Breast epithelium (tissue), 3 donors: ENCODE data around the gene DYSF.

Source experiments
- POLR2A ChIP-seq: fragments of 450-650 bp; IDR thresholded peaks from one replicate; pipeline ENCODE4 v1.6.1; 2016; ENCODE audit warnings: antibody characterized with exemption, mild to moderate bottlenecking, moderate library complexity
- TF ChIP-seq, protein P1 (sequence below), 3 donors: fragments of 450-650 bp; IDR thresholded peaks; one replicate each; pipeline ENCODE4 v1.5.1; 2016 to 2017; ENCODE audit warnings: antibody characterized with exemption in 3 of 3, mild to moderate bottlenecking in 3 of 3, moderate library complexity in 3 of 3

GRCh38 chr2:71719520-71720282 is 266.3 kb downstream of the DYSF start:
- TF ChIP-seq, protein P1, sequence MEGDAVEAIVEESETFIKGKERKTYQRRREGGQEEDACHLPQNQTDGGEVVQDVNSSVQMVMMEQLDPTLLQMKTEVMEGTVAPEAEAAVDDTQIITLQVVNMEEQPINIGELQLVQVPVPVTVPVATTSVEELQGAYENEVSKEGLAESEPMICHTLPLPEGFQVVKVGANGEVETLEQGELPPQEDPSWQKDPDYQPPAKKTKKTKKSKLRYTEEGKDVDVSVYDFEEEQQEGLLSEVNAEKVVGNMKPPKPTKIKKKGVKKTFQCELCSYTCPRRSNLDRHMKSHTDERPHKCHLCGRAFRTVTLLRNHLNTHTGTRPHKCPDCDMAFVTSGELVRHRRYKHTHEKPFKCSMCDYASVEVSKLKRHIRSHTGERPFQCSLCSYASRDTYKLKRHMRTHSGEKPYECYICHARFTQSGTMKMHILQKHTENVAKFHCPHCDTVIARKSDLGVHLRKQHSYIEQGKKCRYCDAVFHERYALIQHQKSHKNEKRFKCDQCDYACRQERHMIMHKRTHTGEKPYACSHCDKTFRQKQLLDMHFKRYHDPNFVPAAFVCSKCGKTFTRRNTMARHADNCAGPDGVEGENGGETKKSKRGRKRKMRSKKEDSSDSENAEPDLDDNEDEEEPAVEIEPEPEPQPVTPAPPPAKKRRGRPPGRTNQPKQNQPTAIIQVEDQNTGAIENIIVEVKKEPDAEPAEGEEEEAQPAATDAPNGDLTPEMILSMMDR (IDR thresholded peaks at IDR 0.05) = no peak
- no peak for TF ChIP-seq POLR2A
